HG03025 (cell line): ENCODE measurements around the gene PXYLP1.
A peak's percentile ranks its signal among the peaks of the same experiment; 100 is the strongest.
"Not testable (repeated sequence)": the region's sequence is repeated elsewhere in the genome, so short reads cannot be mapped to it uniquely, and the experiment has no call there.

ENCODE experiments used
- ATAC-seq: cut with Tn5 transposase; IDR thresholded peaks from one replicate; pipeline ENCODE4 v1.9.1; 2021; ENCODE audit warnings: mild to moderate bottlenecking, moderate library complexity; ENCODE audit not compliant: unreplicated experiment, low FRiP score

Gene PXYLP1, protein sequence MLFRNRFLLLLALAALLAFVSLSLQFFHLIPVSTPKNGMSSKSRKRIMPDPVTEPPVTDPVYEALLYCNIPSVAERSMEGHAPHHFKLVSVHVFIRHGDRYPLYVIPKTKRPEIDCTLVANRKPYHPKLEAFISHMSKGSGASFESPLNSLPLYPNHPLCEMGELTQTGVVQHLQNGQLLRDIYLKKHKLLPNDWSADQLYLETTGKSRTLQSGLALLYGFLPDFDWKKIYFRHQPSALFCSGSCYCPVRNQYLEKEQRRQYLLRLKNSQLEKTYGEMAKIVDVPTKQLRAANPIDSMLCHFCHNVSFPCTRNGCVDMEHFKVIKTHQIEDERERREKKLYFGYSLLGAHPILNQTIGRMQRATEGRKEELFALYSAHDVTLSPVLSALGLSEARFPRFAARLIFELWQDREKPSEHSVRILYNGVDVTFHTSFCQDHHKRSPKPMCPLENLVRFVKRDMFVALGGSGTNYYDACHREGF

DNA sequence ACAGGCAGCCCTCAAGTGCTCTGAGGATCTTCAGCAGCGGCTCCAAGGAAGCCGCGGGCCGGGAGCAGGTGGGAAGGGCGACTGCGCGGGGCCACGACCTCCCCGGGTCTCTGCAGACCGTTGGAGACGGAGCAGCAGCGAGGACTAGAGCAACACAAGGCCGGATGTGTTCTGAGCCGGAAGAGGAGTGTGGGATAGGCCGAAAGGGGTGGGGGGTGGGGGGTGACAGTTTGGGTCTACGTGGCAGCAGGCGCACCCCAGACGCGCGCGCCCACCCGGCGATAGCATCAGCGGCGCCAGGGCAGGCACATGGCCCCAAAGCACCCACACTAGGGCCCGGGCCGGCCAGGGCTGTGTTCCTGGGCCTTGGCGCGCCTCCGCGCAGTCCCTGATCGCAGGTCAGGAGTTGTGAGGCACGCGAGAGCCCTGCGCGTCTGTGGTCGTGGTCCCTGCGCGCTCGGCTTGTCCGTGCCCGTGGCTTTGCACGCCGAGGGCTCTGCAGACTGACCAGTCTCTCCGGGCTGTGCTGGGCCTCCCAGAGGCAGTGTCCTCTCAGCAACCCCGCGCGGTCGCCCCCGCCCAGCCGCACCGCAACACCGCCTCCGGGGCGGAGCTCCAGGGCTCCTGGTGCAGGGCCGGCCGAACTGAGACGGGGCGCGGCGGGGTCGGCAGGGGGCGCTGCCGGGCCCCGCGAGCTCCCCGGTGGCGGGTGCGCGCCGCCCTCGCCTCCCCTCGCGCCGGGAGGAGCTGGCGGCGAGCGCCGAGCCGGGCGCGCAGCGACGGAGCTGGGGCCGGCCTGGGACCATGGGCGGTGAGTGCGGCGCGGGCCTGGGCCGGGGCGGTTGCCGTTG, at the start of gene PXYLP1:
PXYLP1 (plus strand) TSS at position 725 of the 851 bp plus-strand sequence. CDS start 28,351 bp downstream, outside the sequence.
- ATAC-seq: peak; percentile 93

GRCh38 chr3:141183606-141184005, 48.0 kb upstream of the PXYLP1 start:
- no peak for ATAC-seq

- no peak for ATAC-seq
These were observed 47.2 kb upstream of the PXYLP1 start for GRCh38 chr3:141184430-141184829.

- no peak for ATAC-seq
These were observed 40.4 kb upstream of the PXYLP1 start for GRCh38 chr3:141191097-141191749.

DNA sequence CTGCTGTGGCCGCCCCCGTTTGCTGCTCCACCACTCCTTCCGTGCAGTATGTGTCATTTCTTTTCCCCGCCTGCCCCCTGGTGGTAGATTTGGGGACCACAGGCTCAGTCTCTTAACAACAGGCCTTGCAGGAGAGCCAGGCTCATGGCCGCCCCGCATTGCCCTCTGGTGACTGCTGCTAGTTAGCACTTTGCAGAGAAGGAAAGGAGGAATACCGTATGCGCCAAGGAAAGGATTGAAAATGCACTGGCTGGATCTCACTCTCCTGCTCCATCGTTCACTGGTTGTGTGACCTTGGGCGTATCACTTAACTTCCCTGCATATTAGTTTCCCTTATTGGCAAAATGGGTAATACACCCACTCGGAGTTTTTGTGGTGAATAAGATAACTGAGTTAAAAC, 39.3 kb upstream of the PXYLP1 start:
- ATAC-seq: peak; percentile 97

GRCh38 chr3:141193066-141193830, 38.4 kb upstream of the PXYLP1 start:
- no peak for ATAC-seq

- no peak for ATAC-seq
These were observed 30.5 kb upstream of the PXYLP1 start for GRCh38 chr3:141201122-141201521.

- no peak for ATAC-seq
These were observed 28.9 kb upstream of the PXYLP1 start for GRCh38 chr3:141202682-141203081.

- no peak for ATAC-seq
These were observed 27.8 kb upstream of the PXYLP1 start for GRCh38 chr3:141203866-141204265.

DNA sequence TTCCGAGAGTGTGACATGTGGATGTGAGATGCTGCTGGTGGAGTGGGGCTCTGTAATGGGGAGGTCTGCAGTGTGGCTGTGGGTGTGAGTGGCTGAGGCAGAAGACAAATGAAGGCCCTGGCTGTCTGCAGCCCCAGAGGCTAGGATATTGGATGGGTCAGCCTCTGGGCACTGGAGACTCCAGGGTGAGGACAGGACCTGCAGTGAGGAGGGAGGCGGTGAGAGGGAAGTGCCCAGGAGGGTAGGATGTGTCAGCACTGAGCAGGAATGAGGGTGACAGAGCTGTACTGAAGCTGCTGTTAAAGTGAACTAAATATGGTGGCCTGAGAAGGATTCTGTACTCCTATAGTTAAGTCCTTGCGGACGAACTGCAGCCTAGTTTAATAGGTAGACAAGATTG, 27.3 kb upstream of the PXYLP1 start:
- ATAC-seq: no peak

GRCh38 chr3:141211306-141211705, 20.3 kb upstream of the PXYLP1 start:
- not testable (repeated sequence) for ATAC-seq

DNA sequence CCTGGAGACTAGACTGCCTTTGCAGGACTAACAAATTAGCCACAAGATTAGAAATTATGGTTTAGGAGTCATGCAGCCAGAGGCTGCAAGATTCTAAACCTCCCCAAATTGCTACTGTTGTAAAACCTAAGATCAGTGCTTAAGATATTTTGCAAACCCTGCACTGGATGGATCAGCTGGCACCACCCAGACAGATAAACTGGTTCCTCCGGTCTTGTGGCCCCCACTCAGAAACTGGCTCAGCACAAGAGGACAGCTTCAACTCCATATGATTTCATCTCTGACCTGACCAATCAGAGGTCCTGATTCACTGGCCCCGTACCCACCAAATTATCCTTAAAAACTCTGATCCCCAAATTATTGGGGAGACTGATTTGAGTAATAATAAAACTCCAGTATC, 19.5 kb upstream of the PXYLP1 start:
- ATAC-seq: no peak

GRCh38 chr3:141212555-141212954, 19.1 kb upstream of the PXYLP1 start:
- no peak for ATAC-seq

GRCh38 chr3:141216975-141217374, 14.7 kb upstream of the PXYLP1 start:
- no peak for ATAC-seq

GRCh38 chr3:141217389-141217788, 14.2 kb upstream of the PXYLP1 start:
- no peak for ATAC-seq

DNA sequence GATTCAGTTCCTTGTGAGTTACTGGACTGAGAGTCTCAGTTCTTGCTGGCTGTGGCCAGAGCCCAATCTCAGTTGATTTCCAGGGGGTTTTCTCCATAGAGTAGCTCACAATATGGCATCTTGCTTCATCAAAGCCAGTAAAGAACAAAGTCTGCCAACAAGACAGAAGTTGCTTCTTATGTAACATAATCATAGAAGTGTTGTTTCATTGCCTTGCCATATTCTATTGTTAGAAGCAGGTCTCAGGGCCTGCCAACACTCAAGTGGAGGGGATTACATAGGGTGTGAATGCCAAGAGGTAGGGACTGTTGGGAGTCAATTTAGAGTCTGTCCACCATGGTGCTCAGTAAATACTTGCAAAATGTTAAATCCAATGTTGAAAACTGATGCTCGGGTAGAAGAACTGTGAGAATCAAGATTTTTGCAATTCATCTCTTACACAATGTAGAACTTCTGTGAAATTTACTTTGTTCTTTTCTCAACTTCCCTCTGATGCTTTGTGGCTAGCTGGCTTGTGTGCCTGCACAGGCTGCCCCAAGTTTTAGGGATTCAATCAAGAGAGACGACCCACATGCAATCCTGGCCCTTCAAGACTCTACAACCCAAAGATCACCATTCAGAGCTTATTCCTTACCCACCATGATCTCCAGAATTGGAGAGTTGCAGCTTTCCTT, 13.3 kb upstream of the PXYLP1 start:
- ATAC-seq: no peak

DNA sequence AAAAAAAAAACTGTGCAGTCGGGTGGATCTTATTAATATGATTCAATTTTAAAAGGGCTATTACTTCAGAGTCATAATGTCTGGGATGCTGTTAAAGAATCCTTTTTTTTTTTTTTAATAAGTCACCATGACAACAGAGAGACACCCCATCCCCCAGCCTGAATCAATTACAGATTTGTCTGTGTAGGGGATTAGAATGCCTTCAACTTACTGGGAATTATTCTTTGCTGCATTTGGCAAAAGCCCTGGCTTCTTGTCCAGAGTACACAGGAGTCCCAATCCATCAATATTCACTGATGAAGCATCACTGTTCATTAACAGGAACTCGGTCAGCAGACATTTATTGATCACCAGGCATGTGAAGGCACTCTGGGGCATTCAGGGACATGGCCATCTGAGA, 12.7 kb upstream of the PXYLP1 start:
- no peak for ATAC-seq

DNA sequence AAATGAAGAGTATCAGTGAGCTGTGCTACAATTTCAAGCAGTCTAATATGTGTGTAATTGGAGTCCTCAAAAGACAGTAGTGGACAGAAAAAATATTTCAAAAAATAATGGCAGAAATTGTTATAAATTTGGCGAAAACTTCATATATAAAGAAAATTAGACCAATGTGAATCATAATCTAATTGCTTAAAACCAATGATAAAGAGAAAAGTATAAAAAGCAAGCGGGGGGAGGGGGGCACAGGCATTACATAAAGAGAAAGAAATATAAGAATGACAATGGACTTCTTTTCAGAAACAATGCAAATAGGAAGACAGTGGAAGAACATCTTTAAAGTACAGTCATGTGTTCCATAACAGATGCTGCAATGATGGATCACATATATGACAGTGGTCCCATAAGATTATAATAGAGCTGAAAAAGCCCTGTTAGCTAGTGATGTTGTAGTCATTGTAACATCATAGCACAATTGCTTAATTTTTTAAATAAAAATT, 7.9 kb upstream of the PXYLP1 start:
- no peak for ATAC-seq

GRCh38 chr3:141225939-141226338, 5.7 kb upstream of the PXYLP1 start:
- ATAC-seq: no peak
